ENCODE results near the gene LRRC7. TPM values are rescaled to one million over a fixed set of nuclear protein-coding genes. Genes with fewer than 3 reads are reported as not detected.
"Not testable (repeated sequence)": the region's sequence is repeated elsewhere in the genome, so short reads cannot be mapped to it uniquely, and the experiment has no call there.

The LRRC7 gene
- polyA plus RNA-seq, 1 experiment: not detected

GRCh38 chr1:69871412-69871811 lies 303.7 kb downstream of the LRRC7 start:
- no peaks in the 10 kb centered on the region for H3K9me3 ChIP-seq (ENCODE audit: control insufficient read depth, insufficient read depth, low read length)
- no peak overlapping the region for H3K4me3 ChIP-seq (ENCODE audit: low read depth, low read length)
- DNase-seq (ENCODE audit: low read depth, low spot score): no peak
- ChIA-PET POLR2A (no interaction called here), CTCF (no interaction called here)
- H3K27ac ChIP-seq (ENCODE audit: low read depth, low read length): no peak overlapping the region
- no peak for TF ChIP-seq CTCF (IDR thresholded peaks at IDR 0.05; ENCODE audit: low read depth, low read length)
- H3K27me3 ChIP-seq (ENCODE audit: control insufficient read depth, insufficient read depth, low read length): no peaks in the 10 kb centered on the region

- no peaks in the 10 kb centered on the region for H3K9me3 ChIP-seq (ENCODE audit: control insufficient read depth, insufficient read depth, low read length)
- no peak overlapping the region for H3K27ac ChIP-seq (ENCODE audit: low read depth, low read length)
- no peak for TF ChIP-seq CTCF (IDR thresholded peaks at IDR 0.05; ENCODE audit: low read depth, low read length)
- ChIA-PET CTCF (interaction anchor here (0.7 kb wide), 1 partner anchor 88 kb away, joined by 5 read pairs; no protein-coding TSS in a partner anchor), POLR2A (no interaction called here)
- H3K27me3 ChIP-seq (ENCODE audit: control insufficient read depth, insufficient read depth, low read length): no peaks in the 10 kb centered on the region
- no peak for DNase-seq (ENCODE audit: low read depth, low spot score)
- H3K4me3 ChIP-seq (ENCODE audit: low read depth, low read length): no peak overlapping the region
Measured at GRCh38 chr1:69878338-69878737, 310.6 kb downstream of the LRRC7 start.

GRCh38 chr1:69888016-69888415 lies 320.3 kb downstream of the LRRC7 start:
- H3K27ac ChIP-seq (ENCODE audit: low read depth, low read length); H3K27me3 ChIP-seq (ENCODE audit: control insufficient read depth, insufficient read depth, low read length); CTCF ChIA-PET; POLR2A ChIA-PET; H3K4me3 ChIP-seq (ENCODE audit: low read depth, low read length); DNase-seq (ENCODE audit: low read depth, low spot score); H3K9me3 ChIP-seq (ENCODE audit: control insufficient read depth, insufficient read depth, low read length): not testable (repeated sequence)

GRCh38 chr1:69888657-69889056 lies 320.9 kb downstream of the LRRC7 start:
- Histone ChIP-seq H3K27me3 (ENCODE audit: control insufficient read depth, insufficient read depth, low read length) (no peaks in the 10 kb centered on the region), H3K4me3 (ENCODE audit: low read depth, low read length) (no peak overlapping the region), H3K9me3 (ENCODE audit: control insufficient read depth, insufficient read depth, low read length) (no peaks in the 10 kb centered on the region), H3K27ac (ENCODE audit: low read depth, low read length) (no peak overlapping the region)
- TF ChIP-seq CTCF (IDR thresholded peaks at IDR 0.05; ENCODE audit: low read depth, low read length): no peak
- ChIA-PET CTCF (no interaction called here), POLR2A (no interaction called here)
- DNase-seq (ENCODE audit: low read depth, low spot score): no peak

GRCh38 chr1:69898403-69898947 lies 330.8 kb downstream of the LRRC7 start:
- no peak for DNase-seq (ENCODE audit: low read depth, low spot score)
- no peak overlapping the region for H3K4me3 ChIP-seq (ENCODE audit: low read depth, low read length)
- no peaks in the 10 kb centered on the region for H3K9me3 ChIP-seq (ENCODE audit: control insufficient read depth, insufficient read depth, low read length)
- H3K27me3 ChIP-seq (ENCODE audit: control insufficient read depth, insufficient read depth, low read length): no peaks in the 10 kb centered on the region
- ChIA-PET POLR2A (no interaction called here), CTCF (no interaction called here)
- no peak for TF ChIP-seq CTCF (IDR thresholded peaks at IDR 0.05; ENCODE audit: low read depth, low read length)
- H3K27ac ChIP-seq (ENCODE audit: low read depth, low read length): no peak overlapping the region

All from AG04450 (cell line).